ENCODE data around the gene SORL1-AS1.

Gene SORL1-AS1

GRCh38 chr11:121417055-121417551 is 35.7 kb downstream of the SORL1-AS1 start (continued):
- peak; percentile 61; the same call in 1 of the 2 replicates for TF ChIP-seq BACH1 (IDR thresholded peaks at IDR 0.05; ENCODE audit: borderline replicate concordance)
- TF ChIP-seq MTA2 (IDR thresholded peaks at IDR 0.05; ENCODE audit: low read depth), result peak; percentile 93
- TF ChIP-seq JUND (IDR thresholded peaks at IDR 0.05; ENCODE audit: low read depth, low read length), result no peak
- TF ChIP-seq JUNB (IDR thresholded peaks at IDR 0.05), result no peak
- peak; percentile 35; the same call in 1 of the 3 replicates for TF ChIP-seq POU2F2 (IDR thresholded peaks at IDR 0.05; ENCODE audit: borderline replicate concordance, low read depth, low read length)
- TF ChIP-seq POLR2A (IDR thresholded peaks at IDR 0.05; ENCODE audit: low read depth, low read length), result no peak
- TF ChIP-seq MLLT1 (IDR thresholded peaks at IDR 0.05), result peak; percentile 59
- TF ChIP-seq CHD2 (IDR thresholded peaks at IDR 0.05; ENCODE audit: borderline replicate concordance, low read depth, low read length), result peak; percentile 38; the same call in 1 of the 2 replicates
- TF ChIP-seq DPF2 (IDR thresholded peaks at IDR 0.05), result peak; percentile 90
- TF ChIP-seq ZBTB40 (IDR thresholded peaks at IDR 0.05; ENCODE audit: borderline replicate concordance), result no peak
- TF ChIP-seq TCF3 (IDR thresholded peaks at IDR 0.05; ENCODE audit: borderline replicate concordance, insufficient read depth, low read depth, low read length), result peak; percentile 89; the same call in 1 of the 2 replicates
- no peak for TF ChIP-seq MYB (IDR thresholded peaks at IDR 0.05; ENCODE audit: borderline replicate concordance, low read depth, low read length)
- peak; percentile 70 for TF ChIP-seq NR2F1 (conservative IDR thresholded peaks at IDR 0.05)
- no peak for TF ChIP-seq NFXL1 (IDR thresholded peaks at IDR 0.05; ENCODE audit: borderline replicate concordance)
- peak; percentile 75; the same call in 1 of the 2 replicates for TF ChIP-seq BCL11A (IDR thresholded peaks at IDR 0.05; ENCODE audit: low read depth, low read length)
- TF ChIP-seq IKZF2 (IDR thresholded peaks at IDR 0.05), result peak; percentile 93
- peak; percentile 94 for TF ChIP-seq BHLHE40 (IDR thresholded peaks at IDR 0.05; ENCODE audit: borderline replicate concordance in 1 of 2, low read depth in 2 of 2, low read length in 1 of 2)
- TF ChIP-seq USF1 (IDR thresholded peaks at IDR 0.05; ENCODE audit: borderline replicate concordance, extremely low read length, insufficient read depth, low read depth, low read length), result no peak
- 0 out of 2 replicates have a peak, but pooled peaks have one; percentile 24 for TF ChIP-seq CREM (IDR thresholded peaks at IDR 0.05; ENCODE audit: low read depth)
- TF ChIP-seq SKIL (IDR thresholded peaks at IDR 0.05; ENCODE audit: low read depth, poor library complexity, severe bottlenecking), result peak; percentile 30
- TF ChIP-seq PAX5 (IDR thresholded peaks at IDR 0.05; ENCODE audit: borderline replicate concordance, low read depth, low read length), result peak; percentile 84
- 0 out of 2 replicates have a peak, but pooled peaks have one; percentile 55 for TF ChIP-seq ZNF24 (IDR thresholded peaks at IDR 0.05)
- peak; percentile 94 for TF ChIP-seq IKZF1 (conservative IDR thresholded peaks at IDR 0.05)
- TF ChIP-seq YY1 (IDR thresholded peaks at IDR 0.05; ENCODE audit: low read depth, low read length), result peak; percentile 72; the same call in 1 of the 2 replicates
